Breast epithelium (tissue), 4 donors: ENCODE data around the gene SKIL. TPM values are rescaled to one million over a fixed set of nuclear protein-coding genes. Genes with fewer than 3 reads are reported as not detected.

Source experiments
- DNase-seq, 2 donors: peaks; one replicate each; pipeline ENCODE4 v3.0.0-alpha.2; 2019; ENCODE audit warnings: low spot score in 2 of 2
- H3K27ac ChIP-seq, 2 donors: fragments of 200-600 bp; sonication (generic) in 1 of 2; one replicate each; pipeline ENCODE4 v1.5.1; 2016 to 2019; ENCODE audit warnings: mild to moderate bottlenecking in 1 of 2
- H3K27me3 ChIP-seq, 2 donors: fragments of 200-600 bp; sonication (generic) in 1 of 2; one replicate each; pipeline versions ENCODE4 v1.5.1 to v1.6.0; 2017 to 2019; ENCODE audit warnings: control low read depth in 1 of 2, mild to moderate bottlenecking in 1 of 2
- H3K36me3 ChIP-seq: fragments of 200-600 bp; one replicate; pipeline ENCODE4 v1.5.1; 2019
- H3K4me1 ChIP-seq, 2 donors: fragments of 200-600 bp; sonication (generic); one replicate each; pipeline ENCODE4 v1.5.1; 2016 to 2019; ENCODE audit warnings: control low read depth in 1 of 2
- H3K4me3 ChIP-seq, 3 donors: fragments of 200-600 bp; sonication (generic); 1 replicate in 2 of 3; 2 replicates in 1 of 3; pipeline ENCODE4 v1.5.1; 2016 to 2019; ENCODE audit warnings: mild to moderate bottlenecking in 3 of 3, moderate library complexity in 2 of 3
- H3K9me3 ChIP-seq, 2 donors: fragments of 200-600 bp; sonication (generic) in 1 of 2; one replicate each; pipeline ENCODE4 v1.5.1; 2016 to 2019; ENCODE audit warnings: control low read depth in 1 of 2
- POLR2A ChIP-seq: fragments of 450-650 bp; IDR thresholded peaks from one replicate; pipeline ENCODE4 v1.6.1; 2016; ENCODE audit warnings: antibody characterized with exemption, mild to moderate bottlenecking, moderate library complexity
- POLR2AphosphoS5 ChIP-seq, 3 donors: sonication (generic); formaldehyde crosslinking; IDR thresholded peaks; one replicate each; pipeline ENCODE4 v1.6.1; 2017; ENCODE audit warnings: antibody characterized with exemption in 3 of 3
- intact Hi-C: fragments of 100-400 bp; cut with DNase I; formaldehyde crosslinking; loops from one replicate; pipeline ENCODE4 v1.15.1; 2023; ENCODE audit warnings: low total_unique reads
- total RNA-seq, 3 donors: library from RNA; depleted of rRNA; stranded (reverse); fragments of >200 nt; gene quantifications; one replicate each; pipeline ENCODE4 v1.1.0, GENCODE V29; 2016
- TF ChIP-seq, protein P1 (sequence below), 3 donors: fragments of 450-650 bp; IDR thresholded peaks; one replicate each; pipeline ENCODE4 v1.5.1; 2016 to 2017; ENCODE audit warnings: antibody characterized with exemption in 3 of 3, mild to moderate bottlenecking in 3 of 3, moderate library complexity in 3 of 3

SKIL gene
- total RNA-seq, 3 donors from 2014 or later: 37.0 to 64.5 (median 53.1) TPM

DNA sequence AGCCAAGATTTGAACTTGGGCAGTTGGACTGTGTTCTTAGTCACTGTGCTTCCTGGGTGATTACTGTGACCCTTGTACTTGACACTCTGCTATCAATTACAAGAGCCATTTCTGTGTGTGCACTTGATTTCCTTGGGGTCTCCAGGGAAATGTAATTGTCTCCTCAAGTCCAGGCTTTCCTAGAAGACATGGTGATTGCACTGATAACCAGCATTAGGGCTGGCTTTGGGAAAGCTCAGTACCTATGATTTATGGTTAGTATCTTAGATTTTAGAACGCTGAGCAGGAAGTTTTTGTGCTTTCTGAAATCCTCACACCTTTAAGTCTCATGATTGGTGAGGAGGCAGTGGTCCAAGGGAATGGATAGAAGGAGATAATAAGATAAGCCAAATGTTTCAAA is 59.6 kb downstream of the SKIL start:
- Histone ChIP-seq H3K4me1 (peaks cover 0 to 4% of the 10 kb centered on the region in 2 donors), H3K9me3 (no peaks in the 10 kb centered on the region), H3K27ac (no peak overlapping the region), H3K36me3 (no peaks in the 10 kb centered on the region), H3K27me3 (no peaks in the 10 kb centered on the region), H3K4me3 (no peak overlapping the region)
- no peak for DNase-seq
- TF ChIP-seq, protein P1, sequence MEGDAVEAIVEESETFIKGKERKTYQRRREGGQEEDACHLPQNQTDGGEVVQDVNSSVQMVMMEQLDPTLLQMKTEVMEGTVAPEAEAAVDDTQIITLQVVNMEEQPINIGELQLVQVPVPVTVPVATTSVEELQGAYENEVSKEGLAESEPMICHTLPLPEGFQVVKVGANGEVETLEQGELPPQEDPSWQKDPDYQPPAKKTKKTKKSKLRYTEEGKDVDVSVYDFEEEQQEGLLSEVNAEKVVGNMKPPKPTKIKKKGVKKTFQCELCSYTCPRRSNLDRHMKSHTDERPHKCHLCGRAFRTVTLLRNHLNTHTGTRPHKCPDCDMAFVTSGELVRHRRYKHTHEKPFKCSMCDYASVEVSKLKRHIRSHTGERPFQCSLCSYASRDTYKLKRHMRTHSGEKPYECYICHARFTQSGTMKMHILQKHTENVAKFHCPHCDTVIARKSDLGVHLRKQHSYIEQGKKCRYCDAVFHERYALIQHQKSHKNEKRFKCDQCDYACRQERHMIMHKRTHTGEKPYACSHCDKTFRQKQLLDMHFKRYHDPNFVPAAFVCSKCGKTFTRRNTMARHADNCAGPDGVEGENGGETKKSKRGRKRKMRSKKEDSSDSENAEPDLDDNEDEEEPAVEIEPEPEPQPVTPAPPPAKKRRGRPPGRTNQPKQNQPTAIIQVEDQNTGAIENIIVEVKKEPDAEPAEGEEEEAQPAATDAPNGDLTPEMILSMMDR (IDR thresholded peaks at IDR 0.05): no peak
- TF ChIP-seq POLR2A: no peak
- no peak for TF ChIP-seq POLR2AphosphoS5 (IDR thresholded peaks at IDR 0.05)
- intact Hi-C loops: no loop called here

DNA sequence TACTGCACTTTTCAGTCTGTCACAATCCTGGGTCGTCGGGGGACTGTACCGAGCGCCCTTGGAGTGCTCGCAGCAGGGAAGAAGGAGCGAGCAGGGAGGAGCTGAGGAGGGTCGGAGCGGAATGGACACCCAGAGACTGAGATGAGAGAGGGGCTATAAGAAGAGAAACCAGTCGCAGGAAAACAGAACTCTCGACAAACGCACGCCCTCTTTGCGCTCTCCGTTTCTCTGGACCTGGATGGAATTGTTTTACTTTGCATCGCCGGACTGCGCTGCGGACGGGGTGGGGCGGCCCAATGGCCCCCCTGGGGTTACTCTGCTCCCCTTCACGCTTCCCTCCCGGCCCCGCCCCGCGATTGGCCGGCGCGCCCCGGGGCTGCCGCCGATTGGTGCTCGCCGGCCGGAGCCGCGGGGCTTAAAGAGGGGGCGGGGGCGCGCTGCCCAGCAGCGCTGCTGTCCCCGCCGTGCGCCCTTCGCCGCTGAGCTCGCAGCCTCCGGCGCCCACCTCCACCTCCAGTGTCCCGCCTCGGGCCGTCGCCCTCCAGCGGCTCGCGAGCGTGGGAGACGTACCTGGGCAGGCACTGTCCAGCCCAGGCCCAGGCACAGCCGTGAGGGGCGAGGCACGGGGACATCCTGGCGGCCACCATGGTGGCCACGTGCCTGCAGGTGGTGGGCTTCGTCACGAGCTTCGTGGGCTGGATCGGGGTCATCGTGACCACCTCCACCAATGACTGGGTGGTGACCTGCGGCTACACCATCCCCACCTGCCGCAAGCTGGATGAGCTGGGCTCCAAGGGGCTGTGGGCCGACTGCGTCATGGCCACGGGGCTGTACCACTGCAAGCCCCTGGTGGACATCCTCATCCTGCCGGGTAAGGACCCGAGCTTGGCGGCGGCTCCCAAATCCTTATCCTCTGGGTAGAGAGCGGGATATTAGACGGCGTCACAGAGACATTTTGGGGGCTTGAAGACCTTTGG is 61.2 kb downstream of the SKIL start, which contains the start of gene CLDN11:
TSS of gene CLDN11 (plus strand) at position 447 of the 977 bp plus-strand sequence. CDS start at position 646, 199 bp downstream.
- peak in 1 of 2 donors; percentile 44 for DNase-seq
- H3K9me3 ChIP-seq: no peaks in the 10 kb centered on the region
- no peaks in the 10 kb centered on the region for H3K36me3 ChIP-seq
- TF ChIP-seq POLR2AphosphoS5 (IDR thresholded peaks at IDR 0.05): peak; percentile 34 to 66 (median 66)
- TF ChIP-seq, protein P1 (IDR thresholded peaks at IDR 0.05): peak in 2 of 3 donors; percentile 18 to 36
- no peak for TF ChIP-seq POLR2A
- peak within 1 kb of the TSS; percentile 93 for H3K27ac ChIP-seq
- H3K4me1 ChIP-seq: peaks cover 0 to 4% of the 10 kb centered on the region in 2 donors
- peak within 1 kb of the TSS; percentile 49 to 89 (median 69) for H3K4me3 ChIP-seq
- intact Hi-C loops: no loop called here
- no peaks in the 10 kb centered on the region for H3K27me3 ChIP-seq

DNA sequence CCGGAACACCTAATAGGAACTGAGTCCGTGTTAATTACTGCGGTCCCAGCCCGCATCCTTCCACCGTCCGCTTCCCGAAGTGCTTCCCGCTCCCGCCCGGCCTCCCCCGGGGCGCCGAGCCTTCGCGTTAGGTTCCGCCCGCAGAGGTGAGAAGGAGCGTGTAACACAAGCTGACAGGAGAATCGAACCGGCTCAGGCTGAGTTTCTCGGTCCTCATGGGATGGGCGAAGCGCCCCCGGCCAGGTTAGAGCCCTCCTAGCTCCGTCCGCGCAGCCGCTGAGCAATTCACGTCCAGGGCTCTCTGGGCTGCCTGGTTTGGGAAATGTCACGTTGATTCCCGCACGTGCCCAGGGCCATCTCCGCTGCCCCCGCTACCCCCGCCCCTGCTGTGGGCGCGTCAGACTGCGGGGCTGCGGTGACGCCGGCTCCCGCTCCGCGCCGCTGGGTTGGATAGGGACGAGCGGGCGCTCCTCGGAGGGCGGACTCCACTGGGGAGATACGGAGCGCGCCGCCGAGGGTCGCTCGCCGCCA is 62.1 kb downstream of the SKIL start:
- Histone ChIP-seq H3K4me1 (peaks cover 0 to 4% of the 10 kb centered on the region in 2 donors), H3K9me3 (no peaks in the 10 kb centered on the region), H3K4me3 (peak overlapping the region; percentile 49 to 89 (median 69)), H3K27me3 (no peaks in the 10 kb centered on the region), H3K27ac (peak overlapping the region; percentile 93), H3K36me3 (no peaks in the 10 kb centered on the region)
- intact Hi-C loops: no loop called here
- peak in 1 of 2 donors; percentile 57 for DNase-seq
- TF ChIP-seq, protein P1 (IDR thresholded peaks at IDR 0.05): no peak
- TF ChIP-seq POLR2A: no peak
- peak; percentile 13 to 60 (median 59) for TF ChIP-seq POLR2AphosphoS5 (IDR thresholded peaks at IDR 0.05)

DNA sequence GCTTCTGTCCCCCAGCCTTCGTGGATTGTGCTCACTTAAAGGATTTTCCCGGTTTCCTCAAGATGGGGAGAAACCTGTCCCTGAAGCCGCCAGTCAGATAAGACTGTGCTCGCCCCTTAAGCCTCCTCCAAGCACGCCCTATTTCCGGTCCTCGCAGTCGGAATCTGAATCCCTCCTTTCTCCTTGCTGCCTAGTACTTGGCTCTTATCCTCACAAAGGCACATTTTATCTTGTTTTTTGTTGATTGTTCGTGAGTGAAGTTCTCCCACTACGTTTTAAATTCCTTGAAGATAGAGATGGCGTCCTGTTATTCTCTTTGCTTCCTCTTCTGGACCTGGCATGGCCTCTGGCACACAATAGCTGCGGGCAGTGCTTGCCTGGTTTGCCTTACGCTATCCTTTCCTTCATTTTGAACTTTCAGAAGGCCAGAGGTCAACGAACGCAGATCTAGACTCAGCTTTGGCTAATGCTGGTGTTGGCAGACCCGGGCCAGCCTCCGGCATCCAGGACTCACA is 62.8 kb downstream of the SKIL start:
- Histone ChIP-seq H3K9me3 (no peaks in the 10 kb centered on the region), H3K27ac (peak overlapping the region; percentile 93), H3K36me3 (no peaks in the 10 kb centered on the region), H3K4me1 (peaks cover 0 to 4% of the 10 kb centered on the region in 2 donors), H3K27me3 (no peaks in the 10 kb centered on the region), H3K4me3 (peak overlapping the region; percentile 49 to 89 (median 69))
- intact Hi-C loops: no loop called here
- TF ChIP-seq, protein P1 (IDR thresholded peaks at IDR 0.05): no peak
- TF ChIP-seq POLR2AphosphoS5 (IDR thresholded peaks at IDR 0.05) (no peak), POLR2A (no peak)
- peak in 1 of 2 donors; percentile 26 for DNase-seq
